Choroid plexus epithelial cell (primary cell): ENCODE data around the gene PRDX4.
"Not testable (repeated sequence)": the region's sequence is repeated elsewhere in the genome, so short reads cannot be mapped to it uniquely, and the experiment has no call there.

Experiments used
- DNase-seq: peaks from one replicate; pipeline ENCODE4 v3.0.0-alpha.2; 2010; ENCODE audit warnings: low read depth
- H3K4me3 ChIP-seq: 2 replicates; pipeline ENCODE4 v1.5.1; 2011; ENCODE audit warnings: low read depth, mild to moderate bottlenecking, control low read depth, low read length, moderate library complexity
- CTCF ChIP-seq: conservative IDR thresholded peaks from 2 replicates; pipeline ENCODE4 v1.5.1; 2011; ENCODE audit warnings: low read depth, mild to moderate bottlenecking, control low read depth, inconsistent platforms, low read length, moderate library complexity

PRDX4 gene

GRCh38 chrX:23670528-23670927 is 3.2 kb downstream of the PRDX4 start:
- no peak overlapping the region for H3K4me3 ChIP-seq
- DNase-seq = no peak
- no peak for TF ChIP-seq CTCF

- TF ChIP-seq CTCF = no peak
- H3K4me3 ChIP-seq = no peak overlapping the region
- DNase-seq = peak; percentile 7
These were observed 5.8 kb downstream of the PRDX4 start for GRCh38 chrX:23673108-23673507.

GRCh38 chrX:23676486-23676885 is 9.2 kb downstream of the PRDX4 start:
- DNase-seq, H3K4me3 ChIP-seq: not testable (repeated sequence)

- H3K4me3 ChIP-seq = no peak overlapping the region
- DNase-seq = no peak
- TF ChIP-seq CTCF = no peak
These were observed 24.9 kb downstream of the PRDX4 start for GRCh38 chrX:23692166-23692565.

- H3K4me3 ChIP-seq = no peak overlapping the region
- peak; percentile 57 for TF ChIP-seq CTCF
- peak; percentile 63 for DNase-seq
These were observed 27.3 kb downstream of the PRDX4 start for GRCh38 chrX:23694606-23695005.

- DNase-seq = peak; percentile 2
- no peak overlapping the region for H3K4me3 ChIP-seq
- TF ChIP-seq CTCF = no peak
These were observed 32.4 kb downstream of the PRDX4 start for GRCh38 chrX:23699636-23700194.

- H3K4me3 ChIP-seq = no peak overlapping the region
- DNase-seq = no peak
- no peak for TF ChIP-seq CTCF
These were observed 37.4 kb downstream of the PRDX4 start for GRCh38 chrX:23704673-23705206.
